Stimulated activated CD8-positive, alpha-beta memory T cell treated with anti-CD3 and anti-CD28 coated beads, Interleukin-12 subunit alpha, Interleukin-12 subunit beta, amount 100 ng/mL, for 1 hour (primary cell): ENCODE data around the gene USP2.
A peak's percentile ranks its signal among the peaks of the same experiment; 100 is the strongest.

Experiments used
- DNase-seq: peaks from one replicate; pipeline ENCODE4 v3.0.0-alpha.2; 2020; ENCODE audit warnings: low read depth

Gene USP2

GRCh38 chr11:119342362-119343130 is 38.9 kb downstream of the USP2 start:
- no peak for DNase-seq

- DNase-seq: no peak
These were observed 39.5 kb downstream of the USP2 start for GRCh38 chr11:119342023-119342300.

- DNase-seq: no peak
These were observed 40.1 kb downstream of the USP2 start for GRCh38 chr11:119341222-119342022.

DNA sequence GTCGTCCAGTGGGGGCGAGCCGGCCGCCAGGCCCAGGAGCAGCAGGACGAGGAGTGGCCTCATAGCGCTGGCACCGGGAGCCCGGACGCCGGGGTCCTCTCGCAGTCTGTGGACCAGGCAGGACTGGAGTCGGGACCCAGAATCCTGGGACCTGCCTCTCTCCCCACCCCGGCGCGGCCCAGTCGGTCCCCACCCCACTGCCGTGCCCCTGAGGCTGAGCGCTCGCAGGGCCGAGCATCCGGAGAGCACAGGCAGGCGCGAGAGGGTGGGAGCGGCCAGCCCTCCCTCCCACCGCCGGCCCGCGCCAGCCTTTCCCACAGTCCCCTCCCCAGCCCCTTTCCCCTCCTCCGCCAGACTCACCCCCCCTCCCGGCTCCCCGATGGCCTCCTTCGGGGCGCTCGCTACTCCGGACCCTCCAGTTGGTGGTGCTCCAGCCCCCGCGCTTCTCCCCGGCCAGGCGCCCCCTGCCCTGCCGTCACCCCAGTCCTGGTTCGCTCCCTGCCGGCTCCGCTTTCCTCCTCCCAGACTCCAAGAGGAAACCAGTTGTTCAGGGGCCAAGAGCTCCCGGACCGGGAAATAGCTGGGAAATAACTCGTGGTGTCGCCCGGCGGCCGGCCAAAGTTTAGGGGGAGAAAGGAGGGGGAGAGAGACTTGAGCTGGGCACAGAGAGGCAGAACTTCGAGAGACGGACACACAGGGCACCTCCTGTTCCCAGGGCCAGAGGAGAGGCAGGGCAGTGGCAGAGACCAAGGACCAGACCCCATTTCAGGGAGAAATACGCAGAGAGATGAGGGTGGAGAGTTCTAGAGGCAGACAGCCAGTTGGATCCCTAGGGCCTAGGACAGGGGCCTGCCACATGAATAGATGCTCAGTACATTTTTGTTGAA is 40.9 kb downstream of the USP2 start, which contains the start of gene C1QTNF5:
Gene C1QTNF5, minus strand, starts transcription at position 549 of the 887 bp plus-strand sequence. Its CDS starts 486 bp downstream, at position 63.
- DNase-seq: no peak

DNA sequence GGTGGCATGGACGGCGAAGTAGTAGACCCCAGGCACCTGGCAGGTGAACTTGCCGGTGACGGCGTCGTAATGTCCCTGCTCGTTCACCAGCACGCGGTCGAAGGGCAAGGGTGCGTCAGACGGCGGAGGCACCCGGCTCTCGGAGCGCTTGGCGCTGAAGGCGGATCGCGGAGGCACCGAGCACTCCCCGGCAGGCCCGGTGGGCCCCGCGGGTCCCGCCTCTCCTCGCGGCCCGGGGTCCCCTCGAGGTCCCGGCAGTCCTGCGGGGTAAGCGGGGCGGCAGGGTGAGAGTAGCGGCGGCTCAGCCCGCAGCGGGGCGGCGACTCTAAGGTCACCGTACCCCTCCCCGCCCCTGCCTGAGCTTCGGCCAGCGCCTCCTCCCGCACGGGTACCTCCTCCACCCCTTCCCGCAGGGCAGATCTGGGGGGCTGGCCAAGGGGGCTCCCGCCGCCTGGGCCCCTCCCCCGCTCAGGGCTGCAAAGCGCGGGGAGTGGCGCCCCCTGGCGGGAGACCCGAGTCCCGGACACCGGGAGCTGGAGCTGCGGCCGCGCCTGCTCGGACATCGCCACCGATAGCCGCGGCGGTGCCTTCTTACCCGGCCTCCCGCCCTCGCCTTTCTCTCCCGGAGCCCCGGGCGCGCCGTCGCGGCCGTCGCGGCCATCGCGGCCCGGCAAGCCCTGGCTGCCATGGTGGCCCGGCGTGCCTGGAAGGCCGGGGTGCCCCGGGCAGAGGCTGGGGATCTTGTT is 41.7 kb downstream of the USP2 start:
- DNase-seq: no peak

GRCh38 chr11:119338965-119339588 is 42.4 kb downstream of the USP2 start:
- DNase-seq: no peak

GRCh38 chr11:119338318-119338890 is 43.1 kb downstream of the USP2 start:
- peak; percentile 49 for DNase-seq

GRCh38 chr11:119337581-119338317 is 43.7 kb downstream of the USP2 start:
- DNase-seq: no peak

- no peak for DNase-seq
These were observed 44.6 kb downstream of the USP2 start for GRCh38 chr11:119336744-119337469.

DNA sequence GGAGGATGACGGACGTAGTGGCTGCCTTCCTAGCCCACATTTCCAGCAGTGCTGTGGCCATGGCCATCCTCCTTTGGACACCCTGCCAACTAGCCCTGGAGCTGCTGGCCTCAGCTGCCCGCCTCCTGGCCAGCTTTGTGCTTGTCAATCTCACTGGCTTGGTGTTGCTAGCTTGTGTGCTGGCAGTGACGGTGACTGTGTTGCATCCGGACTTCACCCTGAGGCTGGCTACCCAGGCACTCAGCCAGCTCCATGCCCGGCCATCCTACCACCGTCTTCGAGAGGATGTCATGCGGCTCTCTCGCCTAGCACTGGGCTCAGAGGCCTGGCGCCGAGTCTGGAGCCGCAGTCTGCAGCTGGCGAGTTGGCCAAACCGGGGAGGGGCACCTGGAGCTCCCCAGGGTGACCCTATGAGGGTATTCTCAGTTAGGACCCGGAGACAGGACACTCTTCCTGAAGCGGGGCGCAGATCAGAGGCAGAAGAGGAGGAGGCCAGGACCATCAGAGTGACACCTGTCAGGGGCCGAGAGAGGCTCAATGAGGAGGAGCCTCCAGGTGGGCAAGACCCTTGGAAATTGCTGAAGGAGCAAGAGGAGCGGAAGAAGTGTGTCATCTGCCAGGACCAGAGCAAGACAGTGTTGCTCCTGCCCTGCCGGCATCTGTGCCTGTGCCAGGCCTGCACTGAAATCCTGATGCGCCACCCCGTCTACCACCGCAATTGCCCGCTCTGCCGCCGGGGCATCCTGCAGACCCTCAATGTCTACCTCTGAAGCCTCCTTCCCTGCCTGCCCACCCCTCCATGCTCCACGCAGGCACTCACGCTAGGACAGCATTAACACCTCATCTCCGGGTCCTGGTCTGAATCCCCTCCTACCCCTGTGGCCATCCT is 45.6 kb downstream of the USP2 start:
- no peak for DNase-seq

DNA sequence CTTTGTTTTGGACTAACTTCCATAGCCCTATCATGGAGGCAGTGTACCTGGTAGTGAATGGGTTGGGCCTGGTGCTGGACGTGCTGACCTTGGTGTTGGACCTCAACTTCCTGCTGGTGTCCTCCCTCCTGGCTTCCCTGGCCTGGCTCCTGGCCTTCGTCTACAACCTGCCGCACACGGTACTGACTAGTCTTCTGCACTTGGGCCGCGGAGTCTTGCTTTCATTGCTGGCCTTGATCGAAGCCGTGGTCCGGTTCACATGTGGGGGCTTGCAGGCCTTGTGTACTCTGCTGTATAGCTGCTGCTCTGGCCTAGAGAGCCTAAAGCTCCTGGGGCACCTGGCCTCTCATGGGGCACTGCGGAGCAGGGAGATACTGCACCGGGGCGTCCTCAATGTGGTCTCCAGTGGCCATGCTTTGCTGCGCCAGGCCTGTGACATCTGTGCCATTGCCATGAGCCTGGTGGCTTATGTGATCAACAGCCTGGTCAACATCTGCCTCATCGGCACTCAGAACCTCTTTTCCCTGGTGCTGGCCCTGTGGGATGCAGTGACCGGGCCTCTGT is 46.3 kb downstream of the USP2 start:
- DNase-seq: no peak

DNA sequence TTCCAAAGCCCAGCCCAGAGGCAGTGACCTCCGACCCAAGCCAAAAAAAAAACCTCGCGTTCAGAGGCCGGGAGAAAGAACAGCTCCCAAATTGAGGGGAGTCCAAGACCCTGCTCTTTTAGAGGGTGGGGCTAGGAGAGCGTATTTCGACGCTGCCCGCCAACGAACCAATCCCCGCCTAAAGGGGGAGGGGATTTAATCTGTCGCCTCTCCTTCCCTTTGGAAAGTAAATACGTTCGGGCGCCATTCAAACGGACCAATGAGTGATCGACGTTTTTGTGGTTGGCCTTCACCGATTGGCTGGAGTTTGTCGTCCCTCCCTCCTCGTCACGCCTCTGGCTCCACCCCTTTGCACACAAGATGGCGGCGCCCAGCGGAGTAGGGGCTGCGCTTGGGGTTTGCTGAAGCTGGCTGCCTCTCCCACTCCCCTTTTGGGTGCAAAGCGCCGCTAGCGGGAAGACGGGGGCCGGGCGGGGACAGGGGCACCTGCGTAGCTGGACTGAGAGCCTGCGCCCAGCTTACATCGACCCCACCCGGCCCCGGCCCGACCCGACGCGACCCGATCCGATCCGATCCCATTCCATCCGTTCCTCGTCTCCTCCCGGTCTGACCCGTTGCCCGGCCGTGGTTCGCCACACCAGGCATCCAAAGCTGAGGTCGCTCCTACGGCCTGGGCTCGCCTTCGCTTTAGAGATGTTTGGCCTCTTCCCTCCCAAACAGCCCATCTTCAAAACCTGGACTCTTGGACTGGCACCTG is 47.1 kb downstream of the USP2 start, which contains the start of gene RNF26:
Gene RNF26, plus strand, starts transcription at position 354 of the 757 bp plus-strand sequence. CDS start 596 bp downstream, outside the sequence.
- DNase-seq: peak; percentile 88

- DNase-seq: no peak
These were observed 49.3 kb downstream of the USP2 start for GRCh38 chr11:119332111-119332765.

DNA sequence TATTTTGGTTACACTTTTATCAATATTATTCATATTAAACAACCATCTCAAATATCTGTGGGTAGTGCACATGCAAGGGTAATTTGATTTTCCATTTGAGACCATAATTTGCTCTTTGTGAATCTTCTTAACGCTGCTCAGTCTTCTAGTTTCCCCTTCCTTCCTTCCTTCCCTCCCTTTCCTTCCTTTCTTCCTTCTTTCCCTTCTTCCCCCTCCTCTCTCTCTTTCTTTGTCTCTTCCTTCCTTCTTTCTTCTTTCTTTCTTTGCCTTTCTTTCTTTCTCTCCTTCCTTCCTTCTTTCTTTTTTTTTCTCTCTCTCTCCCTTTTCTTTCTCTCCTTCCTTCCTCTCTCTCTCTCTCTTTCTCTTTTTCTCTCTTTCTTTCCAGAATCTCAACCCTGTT is 51.3 kb downstream of the USP2 start:
- DNase-seq: no peak

- DNase-seq: no peak
These were observed 52.2 kb downstream of the USP2 start for GRCh38 chr11:119329320-119329719.

DNA sequence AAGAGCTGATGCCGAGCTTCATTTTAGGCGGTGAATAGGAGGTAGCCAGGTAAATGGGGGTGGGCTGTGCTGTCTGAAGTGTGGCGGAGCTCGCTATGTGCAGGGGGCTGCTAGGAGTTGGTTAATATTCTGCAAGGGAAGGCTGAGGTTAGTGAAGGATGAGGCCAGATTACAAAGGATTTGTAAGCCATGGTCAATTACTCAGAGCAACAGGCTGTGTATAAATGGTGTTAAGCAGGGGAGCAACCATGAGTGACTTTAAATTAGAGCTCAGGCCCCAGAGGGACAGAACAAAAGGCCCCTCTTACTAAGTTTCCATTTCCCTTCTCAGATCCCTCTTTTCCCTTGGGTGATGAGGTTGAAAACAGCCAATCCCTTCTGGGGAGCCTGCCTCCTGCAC is 57.3 kb downstream of the USP2 start:
- DNase-seq: no peak
